NCI-H2029 (cell line): ENCODE results near the gene MYLK2.

ENCODE experiments used
- DNase-seq: peaks from one replicate; lab custom pipeline; 2025; lab: John Stamatoyannopoulos, UW

The MYLK2 gene

DNA sequence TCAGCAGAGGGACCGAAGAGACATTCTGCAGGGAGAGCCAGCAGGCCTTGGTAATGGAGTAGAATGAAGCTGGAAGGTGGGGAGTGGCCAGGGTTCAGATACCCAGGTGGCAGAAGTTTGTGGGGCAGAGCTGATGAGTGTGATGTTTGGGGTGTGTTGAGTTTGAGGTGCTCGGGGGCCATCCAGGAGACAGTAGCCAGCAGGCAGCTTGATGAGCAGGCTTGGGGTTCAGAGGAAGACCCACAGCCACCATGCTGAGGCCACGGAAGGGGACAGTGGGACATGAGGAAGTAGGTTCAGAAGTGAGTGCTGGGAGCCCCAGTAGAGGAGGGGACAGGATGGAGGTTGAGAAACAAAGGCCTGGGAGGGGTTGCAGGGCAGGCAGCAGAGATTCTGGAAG lies 37.4 kb downstream of the MYLK2 start:
- no peak for DNase-seq

- no peak for DNase-seq
These were observed 39.0 kb downstream of the MYLK2 start for GRCh38 chr20:31857861-31858759.

DNA sequence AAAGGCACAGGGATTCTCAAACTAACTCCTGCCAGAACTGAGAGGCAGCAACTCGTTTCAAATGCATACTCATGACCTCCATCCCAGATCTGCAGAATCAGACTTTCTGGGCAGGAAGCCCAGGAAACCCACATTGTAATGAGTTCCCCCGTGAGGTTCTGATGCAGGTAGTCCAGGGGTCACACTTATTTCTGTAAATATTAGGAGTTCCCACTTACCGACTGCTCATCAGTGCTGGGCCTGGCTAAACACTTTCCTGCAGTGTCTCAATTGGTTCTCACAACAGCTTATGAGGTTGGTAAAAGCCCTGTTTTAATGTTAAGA lies 39.6 kb downstream of the MYLK2 start:
- DNase-seq, result no peak

GRCh38 chr20:31859266-31859997 lies 40.3 kb downstream of the MYLK2 start:
- DNase-seq, result no peak

DNA sequence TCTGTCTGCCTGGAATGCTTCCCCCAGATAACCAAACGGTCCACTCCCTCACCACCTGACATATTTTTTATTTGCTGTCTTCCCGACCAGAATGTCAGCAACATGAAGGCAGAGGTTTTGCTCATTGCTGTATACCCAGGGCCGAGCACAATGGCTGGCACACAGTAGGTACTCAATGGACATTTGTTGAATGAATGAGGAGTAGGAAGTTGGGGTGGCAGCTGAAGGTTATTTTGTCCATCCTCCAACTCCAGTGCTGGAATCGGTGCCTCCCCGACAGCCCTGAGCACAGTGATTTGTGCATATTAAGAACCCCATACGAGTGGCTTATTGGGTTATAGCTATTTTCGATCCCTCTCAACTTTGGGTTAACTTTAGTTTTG lies 40.8 kb downstream of the MYLK2 start:
- no peak for DNase-seq

GRCh38 chr20:31860390-31861134 lies 41.4 kb downstream of the MYLK2 start:
- no peak for DNase-seq

DNA sequence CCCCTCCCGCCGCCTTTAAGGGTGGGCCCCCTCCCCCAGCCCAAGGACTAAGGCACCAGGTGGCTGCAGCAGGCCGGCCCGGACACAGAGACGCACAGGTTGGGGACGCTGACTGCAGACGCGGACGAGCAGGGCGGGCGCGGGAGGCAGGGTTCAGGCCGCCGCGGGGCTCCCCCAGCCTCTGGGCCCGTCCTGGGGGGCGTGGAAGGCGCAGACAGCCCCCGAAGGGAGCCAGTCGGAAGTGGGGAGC lies 41.9 kb downstream of the MYLK2 start:
- peak; percentile 26 for DNase-seq

- peak; percentile 79 for DNase-seq
These were observed 42.4 kb downstream of the MYLK2 start for GRCh38 chr20:31861385-31862156.

DNA sequence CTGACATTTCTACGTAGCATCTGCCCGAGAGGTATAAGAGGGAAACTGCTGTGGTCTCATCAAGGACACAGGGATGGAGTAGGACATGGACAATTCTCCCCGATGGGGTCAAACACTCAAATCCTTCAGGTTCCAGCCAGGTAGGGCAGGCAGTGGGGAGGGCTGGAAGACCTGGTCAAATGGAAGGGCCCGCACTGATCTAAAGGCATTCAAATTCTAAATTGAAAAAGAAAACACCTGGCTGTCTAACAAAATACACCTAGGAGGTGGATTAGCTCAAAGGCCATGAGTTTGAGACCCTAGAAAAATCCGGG lies 43.0 kb downstream of the MYLK2 start:
- no peak for DNase-seq

DNA sequence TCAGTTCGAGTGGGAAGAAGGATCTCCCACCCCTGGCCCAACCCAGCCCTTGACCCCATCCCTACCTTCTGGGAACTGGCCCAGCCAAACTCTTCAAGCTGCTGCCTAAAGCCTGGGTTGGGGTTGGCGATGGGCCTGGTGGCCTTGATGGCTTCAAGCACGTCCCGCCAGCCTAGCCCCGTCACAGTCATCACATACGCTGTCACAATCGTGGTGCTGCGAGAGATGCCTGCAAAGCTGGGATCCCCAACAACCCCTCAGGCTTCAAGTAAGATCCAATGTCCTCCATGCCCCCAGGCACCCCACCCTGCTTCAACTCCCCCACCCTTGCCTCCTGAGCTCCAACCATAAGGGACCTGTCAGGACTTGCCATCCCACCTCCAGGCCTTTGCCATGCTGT lies 43.4 kb downstream of the MYLK2 start:
- no peak for DNase-seq

DNA sequence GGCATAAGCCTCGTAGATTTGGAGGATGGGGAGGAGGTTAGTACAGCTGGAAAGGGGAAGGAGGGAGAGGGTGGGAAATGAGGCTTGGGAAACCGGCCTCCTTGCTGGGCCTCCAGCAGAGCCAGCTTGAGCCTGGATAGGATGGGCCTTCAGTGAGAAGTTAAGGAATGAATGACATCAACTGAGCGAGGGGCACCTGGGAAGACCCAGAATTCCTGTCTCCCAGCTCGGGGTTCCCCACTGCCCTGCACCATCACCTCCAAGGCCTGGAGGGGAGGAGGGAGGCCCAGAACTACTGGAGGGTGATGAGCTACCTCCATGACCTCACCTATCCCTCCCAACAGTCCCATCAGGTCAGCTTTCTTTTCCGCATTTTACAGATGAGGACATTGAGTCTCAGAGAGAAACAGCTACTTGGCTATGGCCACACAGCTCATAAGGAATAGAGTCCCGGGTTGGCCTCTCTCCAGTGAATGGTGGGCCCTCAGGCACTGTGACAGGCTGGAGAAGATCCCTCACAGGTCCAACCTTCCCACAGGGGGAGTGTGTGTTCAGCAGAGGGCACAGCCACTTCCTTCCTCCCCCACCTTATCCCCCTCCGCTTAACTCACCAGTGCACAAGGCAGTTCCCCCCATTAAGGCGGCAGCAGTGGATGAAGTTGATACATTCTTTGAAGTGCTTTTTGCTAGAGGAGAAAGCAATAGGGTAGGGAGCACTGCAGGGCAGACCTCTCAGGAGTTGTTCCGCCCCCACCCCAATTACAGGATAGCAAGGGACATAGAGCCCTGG lies 44.3 kb downstream of the MYLK2 start:
- DNase-seq, result no peak

DNA sequence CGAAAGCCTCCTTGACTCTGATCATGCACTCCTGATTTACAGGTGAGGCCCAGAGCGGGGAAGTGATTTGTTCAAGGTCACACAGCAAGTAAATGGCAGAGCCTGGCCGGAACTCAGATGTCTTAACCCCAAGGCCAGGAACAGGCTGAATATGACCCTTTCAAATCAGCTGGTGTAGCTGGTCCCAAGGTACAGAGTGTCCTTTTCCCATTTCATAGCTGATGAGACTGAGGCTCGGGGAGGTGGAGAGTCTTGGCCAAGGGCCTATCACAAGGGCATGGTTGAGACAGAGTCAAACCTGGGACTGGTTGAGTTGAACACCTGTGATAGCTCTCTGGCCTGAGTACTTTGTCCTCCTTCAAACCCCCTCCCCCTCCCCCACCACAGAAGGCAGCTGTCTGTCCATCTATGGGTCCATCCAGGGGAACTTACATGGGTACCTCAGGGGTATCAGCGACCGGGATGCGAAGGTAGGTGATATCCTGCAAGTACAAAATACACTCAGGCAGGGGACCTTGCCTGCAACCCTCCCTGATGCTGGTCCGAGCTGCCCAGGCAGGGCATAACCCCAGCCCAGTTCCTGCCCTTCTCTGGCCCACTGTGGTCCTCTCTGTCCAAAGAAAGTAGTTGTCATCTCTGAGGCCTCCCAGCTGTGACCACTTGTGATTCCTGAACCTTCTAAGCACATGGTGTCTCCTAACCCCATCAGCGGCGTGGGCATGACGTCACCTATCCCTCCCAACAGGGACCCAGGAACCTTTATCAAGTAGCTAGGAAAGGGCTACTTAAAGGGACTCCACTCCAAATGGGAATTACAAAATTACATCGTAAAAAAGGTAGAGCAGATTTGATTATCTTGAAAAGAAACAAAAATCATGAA lies 45.6 kb downstream of the MYLK2 start:
- DNase-seq, result no peak

- no peak for DNase-seq
These were observed 47.1 kb downstream of the MYLK2 start for GRCh38 chr20:31866221-31866620.

- DNase-seq, result no peak
These were observed 49.9 kb downstream of the MYLK2 start for GRCh38 chr20:31868853-31869672.

DNA sequence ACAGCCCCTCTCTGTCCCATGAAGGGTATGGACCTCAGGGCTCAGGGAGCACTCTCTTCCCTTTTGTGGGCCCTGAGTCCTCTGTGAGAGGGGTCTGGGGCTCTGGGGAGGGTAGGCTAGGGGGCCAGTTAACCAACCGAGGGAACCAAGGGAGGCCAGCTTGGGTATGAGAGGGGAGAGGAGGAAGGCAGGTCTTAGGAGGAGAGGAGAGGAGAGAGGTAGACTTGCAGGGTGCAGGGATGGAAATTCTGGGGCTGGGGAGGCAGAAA lies 50.5 kb downstream of the MYLK2 start:
- no peak for DNase-seq

DNA sequence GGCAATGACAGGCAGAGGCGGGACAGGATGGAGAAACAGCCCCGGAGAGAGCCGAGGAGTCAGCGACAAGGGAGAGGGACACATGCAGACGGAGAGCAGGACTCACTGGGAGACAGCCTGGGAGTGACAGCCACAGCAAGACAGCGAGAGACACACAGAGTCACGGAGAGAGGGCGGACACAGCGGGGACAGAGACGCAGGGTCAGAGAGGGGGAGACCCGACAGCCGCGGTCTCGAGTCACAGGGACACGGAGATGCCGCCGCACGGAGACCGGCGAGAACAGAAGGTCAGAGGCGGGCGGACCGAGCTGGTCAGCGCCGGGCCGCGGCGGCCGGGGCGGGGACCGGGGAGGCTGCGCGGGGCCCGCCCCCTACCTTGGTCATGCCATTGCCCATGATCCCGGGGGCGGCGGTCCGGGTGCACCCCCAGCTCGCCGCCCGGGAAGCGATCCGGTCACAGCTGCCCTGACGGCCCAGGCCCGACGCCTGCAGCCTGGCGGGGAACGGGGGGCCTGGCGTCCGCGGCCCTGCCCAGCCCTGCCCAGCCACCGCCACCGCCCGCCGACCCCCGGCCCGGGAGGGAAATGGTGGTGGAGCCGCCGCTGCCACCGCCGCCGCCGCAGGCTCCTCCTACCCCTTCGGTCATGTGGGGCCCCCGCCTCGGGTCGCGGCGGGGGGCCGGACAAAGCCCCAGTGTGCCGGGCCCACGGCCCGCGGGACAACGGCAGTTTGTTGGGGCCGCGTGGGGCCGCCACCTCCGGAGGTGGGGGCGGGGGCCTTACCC lies 51.0 kb downstream of the MYLK2 start, which contains the start of the genes DUSP15 and TTLL9:
DUSP15 (minus strand) TSS at position 586 of the 784 bp plus-strand sequence; CDS start at position 396, 190 bp downstream.
TTLL9 (plus strand) TSS at position 693 of the 784 bp plus-strand sequence. CDS start 493 bp downstream, outside the sequence.
- DNase-seq, result no peak

DNA sequence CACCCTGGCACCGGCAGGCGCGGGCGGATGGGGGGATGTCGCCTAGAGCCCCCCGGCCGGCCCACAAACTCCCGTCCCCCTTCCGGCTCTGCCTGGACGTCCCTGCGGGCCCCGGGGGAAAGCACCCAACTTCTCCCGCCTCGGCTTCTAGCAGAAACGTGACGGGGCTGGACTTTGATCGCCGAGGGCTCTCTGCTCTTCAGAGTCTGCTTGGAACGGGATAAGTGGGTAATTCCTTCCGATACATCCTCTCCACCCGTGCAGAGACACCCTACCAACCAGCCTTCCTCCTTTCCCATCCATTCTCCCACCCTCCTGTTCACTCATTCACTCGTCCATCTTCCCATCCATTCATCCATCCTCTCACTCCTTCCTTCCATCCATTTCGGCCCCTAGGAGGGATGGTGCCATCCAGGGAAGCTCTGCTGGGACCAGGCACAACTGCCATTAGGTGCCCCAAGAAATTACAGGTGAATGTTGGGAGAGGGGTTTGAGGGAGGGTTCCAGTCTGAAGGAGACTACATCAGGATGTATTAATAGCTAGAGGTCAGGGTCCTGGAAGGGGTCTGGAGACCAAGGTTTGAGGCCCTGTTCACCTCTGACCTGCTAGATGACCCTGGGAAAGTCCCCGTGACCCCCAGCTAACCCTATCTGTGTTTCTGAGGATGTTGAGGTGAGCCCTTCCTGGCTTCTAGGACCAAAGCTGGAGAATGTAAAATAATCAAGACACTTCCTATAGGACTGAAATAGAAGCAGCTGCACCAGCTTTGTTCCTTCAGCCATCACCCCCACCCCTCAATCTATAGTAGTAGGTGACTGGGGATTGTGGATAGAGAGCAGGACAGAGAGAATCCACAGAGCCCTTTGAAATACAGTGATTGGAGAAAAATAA lies 51.8 kb downstream of the MYLK2 start:
- no peak for DNase-seq

- DNase-seq, result no peak
These were observed 52.4 kb downstream of the MYLK2 start for GRCh38 chr20:31871618-31871954.
